NCI-H1694 (cell line): Measurements from ENCODE around the gene GOLGA1.

Experiments used
- DNase-seq: peaks from one replicate; lab custom pipeline; 2025; lab: John Stamatoyannopoulos, UW

The GOLGA1 gene

DNA sequence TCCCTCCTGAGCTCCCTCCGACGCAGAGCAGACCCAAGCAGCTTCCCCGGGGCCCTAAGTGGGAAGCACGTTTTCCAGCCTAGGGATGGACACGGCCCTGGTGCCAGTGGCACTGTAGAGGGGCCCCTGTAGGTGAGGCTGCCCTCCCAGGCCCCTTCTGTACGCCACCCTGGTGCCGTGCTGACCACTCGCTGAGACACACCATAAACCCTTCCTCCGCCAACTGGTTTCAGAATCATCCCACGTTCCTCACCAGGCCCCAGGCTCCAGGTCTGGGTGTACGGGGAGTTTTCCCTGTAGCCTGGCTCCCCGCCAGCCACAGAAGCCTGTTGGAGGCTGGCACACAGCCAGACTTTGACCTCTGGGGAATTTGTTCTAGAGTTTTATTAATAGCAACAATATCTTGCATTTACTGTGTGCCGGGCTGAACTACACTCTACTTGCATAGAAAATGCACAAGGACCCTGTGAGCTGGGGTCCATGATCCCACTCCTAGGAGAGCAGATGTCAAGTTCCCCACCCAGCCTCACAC is 105.8 kb downstream of the GOLGA1 start:
- peak; percentile 82 for DNase-seq

DNA sequence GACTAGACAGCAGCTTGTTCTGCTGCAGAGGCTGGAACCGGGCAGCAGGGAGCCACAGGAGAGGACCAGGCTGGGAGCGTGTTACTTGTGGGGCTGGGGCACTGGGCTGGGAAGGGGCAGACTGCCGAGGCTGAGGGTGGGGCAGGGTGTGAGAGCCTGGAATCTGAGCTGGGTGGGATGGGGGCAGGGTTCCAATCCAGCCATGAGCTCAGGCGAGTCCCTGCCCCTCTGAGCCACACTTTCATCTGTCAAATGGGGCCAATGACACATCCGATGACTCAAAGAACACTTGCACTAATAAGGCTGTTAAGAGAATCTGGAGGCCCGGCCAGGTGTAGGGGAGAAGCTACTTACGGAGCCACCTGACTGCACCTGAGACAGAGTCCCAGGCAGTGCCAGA is 106.3 kb downstream of the GOLGA1 start:
- DNase-seq = no peak

DNA sequence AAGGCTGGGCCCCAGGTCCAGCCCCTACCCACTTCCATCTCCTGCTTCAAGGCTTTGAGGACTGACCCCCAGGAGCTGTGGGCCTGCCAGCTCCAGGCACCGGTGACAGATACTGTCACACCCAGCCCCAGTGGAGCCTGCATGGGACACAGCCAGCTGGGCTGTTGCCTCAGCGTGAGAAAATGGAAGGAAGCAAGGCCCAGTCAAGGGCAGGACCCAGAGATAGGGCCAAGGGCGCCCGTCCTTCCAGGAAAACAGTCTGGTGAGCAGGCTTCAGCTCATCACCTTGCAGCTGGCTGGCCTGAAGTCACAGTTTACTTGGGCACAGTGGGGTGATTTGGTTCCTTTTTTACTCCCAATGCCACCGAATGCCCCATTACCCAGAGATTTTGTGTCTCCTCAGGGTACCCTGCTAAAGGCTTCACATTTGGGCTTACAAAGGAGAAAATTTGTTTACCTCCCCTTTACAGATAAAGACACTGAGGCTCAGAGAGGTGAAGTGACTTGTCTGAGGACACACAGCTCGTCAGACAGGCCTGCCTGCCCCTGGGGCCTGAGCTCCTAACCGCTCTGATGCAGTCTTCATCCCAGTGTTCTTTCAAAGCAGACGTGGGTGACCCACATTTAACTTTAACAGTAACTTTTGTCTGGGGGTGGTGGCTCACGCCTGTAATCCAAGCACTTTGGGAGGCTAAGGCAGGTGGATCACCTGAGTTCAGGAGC is 109.1 kb downstream of the GOLGA1 start:
- no peak for DNase-seq

DNA sequence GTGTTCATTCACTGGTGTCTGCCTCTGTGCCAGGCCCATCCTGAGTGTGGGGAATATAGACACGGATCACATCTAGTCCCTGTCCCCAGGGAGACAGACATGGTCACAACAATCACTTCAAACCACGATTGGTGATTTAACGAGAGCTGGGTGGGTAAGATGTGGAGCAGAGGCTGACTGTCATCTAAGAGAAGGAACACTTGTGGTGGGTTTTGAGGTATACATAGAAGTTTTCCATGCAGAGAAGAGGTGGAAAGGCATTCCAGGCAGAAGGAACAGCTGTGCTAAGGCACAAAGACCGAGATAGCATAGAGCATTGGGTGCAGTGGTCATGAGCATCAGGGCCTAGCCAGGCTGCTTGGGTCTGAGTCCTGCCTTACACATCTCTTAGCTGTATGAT is 110.3 kb downstream of the GOLGA1 start:
- DNase-seq = no peak

DNA sequence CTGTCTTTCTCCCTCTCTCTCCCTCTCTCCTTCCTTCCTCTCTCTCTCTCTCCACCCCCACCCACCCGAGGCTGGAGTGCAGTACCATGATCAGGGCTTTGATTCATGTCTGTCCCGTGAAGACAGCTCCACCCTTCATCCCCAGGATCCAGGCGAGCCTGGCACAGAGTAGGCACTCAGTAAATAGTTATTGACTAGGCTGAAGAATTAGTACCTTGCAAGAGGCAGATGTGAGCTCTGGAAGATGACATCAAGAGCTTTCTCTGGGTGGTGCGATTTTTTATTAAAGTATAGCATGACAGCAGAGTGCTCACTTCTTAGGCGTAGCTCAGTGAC is 111.6 kb downstream of the GOLGA1 start:
- DNase-seq = no peak

DNA sequence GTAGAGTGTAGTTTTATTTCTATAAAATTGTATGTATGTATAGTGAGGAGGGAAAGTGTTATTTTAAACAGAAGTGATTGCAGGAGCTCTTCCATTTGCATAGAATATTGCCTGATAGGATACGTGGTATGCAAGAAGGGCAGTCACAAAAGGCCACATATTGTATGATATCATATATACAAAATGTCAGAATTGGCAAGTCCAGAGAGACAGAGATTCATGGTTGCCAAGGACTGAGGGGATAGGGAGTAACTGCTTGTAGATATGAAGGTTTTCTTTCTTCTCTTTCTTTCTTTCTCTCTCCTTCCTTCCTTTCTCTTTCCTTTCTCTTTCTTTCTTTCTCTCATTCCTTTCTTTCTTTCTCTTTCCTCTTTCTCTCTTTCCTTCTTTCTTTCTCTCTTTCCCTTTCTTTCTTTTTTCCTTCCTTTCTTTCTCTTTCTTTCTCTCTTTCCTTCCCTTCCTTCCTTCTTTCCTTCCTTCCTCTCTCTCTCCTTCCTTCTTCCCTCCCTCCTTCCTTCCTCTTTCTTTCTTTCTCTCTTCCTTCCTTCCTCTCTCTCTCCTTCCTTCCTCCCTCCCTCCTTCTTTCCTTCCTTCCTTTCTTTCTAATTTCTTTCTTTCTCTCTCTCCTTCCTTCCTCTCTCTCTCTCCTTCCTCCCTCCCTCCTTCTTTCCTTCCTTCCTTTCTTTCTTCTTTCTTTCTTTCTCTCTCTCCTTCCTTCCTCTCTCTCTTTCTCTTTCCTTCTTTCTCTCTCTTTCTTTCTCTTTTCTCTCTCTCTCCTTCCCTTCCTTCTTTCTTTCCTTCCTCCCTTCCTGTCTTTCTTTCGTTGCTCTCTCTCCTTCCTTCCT is 112.2 kb downstream of the GOLGA1 start:
- no peak for DNase-seq
